OCI-LY3 (cell line): Measurements from ENCODE around the gene HAUS7.

Experiments used
- H2AFZ ChIP-seq: fragments of 200-600, 300-600 bp; shearing (Covaris generic); 2 replicates; pipeline ENCODE4 v1.6.0; 2014; ENCODE audit warnings: antibody characterized with exemption, low read depth, low read length
- H3K27ac ChIP-seq: fragments of 200-600, 300-600 bp; sonication (generic); 2 replicates; pipeline ENCODE4 v1.5.1; 2014; ENCODE audit warnings: mild to moderate bottlenecking, low read length, moderate library complexity, mixed read lengths
- H3K27me3 ChIP-seq: fragments of 200-600, 300-600 bp; sonication (generic); 2 replicates; pipeline ENCODE4 v1.6.1; 2014; ENCODE audit warnings: low read depth, low read length, mixed read lengths
- H3K36me3 ChIP-seq: fragments of 200-600, 300-600 bp; sonication (generic); replicated peaks from 2 replicates; pipeline ENCODE3; 2014; ENCODE audit warnings: low read depth, low read length, mixed read lengths
- H3K4me1 ChIP-seq: fragments of 300-600, 200-600 bp; sonication (generic); 2 replicates; pipeline ENCODE4 v1.6.1; 2014; ENCODE audit warnings: low read length, mixed read lengths
- H3K4me2 ChIP-seq: fragments of 200-600, 300-600 bp; sonication (generic); 2 replicates; pipeline ENCODE4 v1.6.1; 2014; ENCODE audit warnings: low read length, mixed read lengths
- H3K4me3 ChIP-seq: fragments of 300-600, 200-600 bp; sonication (generic); 2 replicates; pipeline ENCODE4 v1.5.1; 2014; ENCODE audit warnings: antibody characterized with exemption, mild to moderate bottlenecking, low read length, moderate library complexity
- H3K79me2 ChIP-seq: fragments of 300-600, 200-600 bp; shearing (Covaris generic); 2 replicates; pipeline ENCODE4 v1.6.1; 2014; ENCODE audit warnings: mild to moderate bottlenecking, low read length, mixed read lengths
- H3K9ac ChIP-seq: fragments of 300-600, 200-600 bp; shearing (Covaris generic); 2 replicates; pipeline ENCODE4 v1.6.0; 2014; ENCODE audit warnings: mild to moderate bottlenecking, low read length, moderate library complexity
- H3K9me3 ChIP-seq: fragments of 200-600, 300-600 bp; shearing (Covaris generic); 2 replicates; pipeline ENCODE4 v1.6.1; 2014; ENCODE audit warnings: low read length, mixed read lengths; ENCODE audit not compliant: insufficient read depth
- H4K20me1 ChIP-seq: fragments of 200-600, 300-600 bp; sonication (generic); 2 replicates; pipeline ENCODE4 v1.6.1; 2016; ENCODE audit warnings: low read length, mixed read lengths; ENCODE audit not compliant: insufficient read depth
- CTCF ChIP-seq: fragments of 200-600, 300-600 bp; sonication (generic); IDR thresholded peaks from 2 replicates; pipeline ENCODE4 v1.5.1; 2014; ENCODE audit warnings: antibody characterized with exemption, low read length, low read depth
- EZH2phosphoT487 ChIP-seq: fragments of 200-600 bp; shearing (Covaris generic); IDR thresholded peaks from 2 replicates; pipeline ENCODE4 v1.6.1; 2018; ENCODE audit warnings: antibody characterized with exemption, mixed run types, low read depth

HAUS7 gene

GRCh38 chrX:153460826-153461225 lies 9.6 kb downstream of the HAUS7 start:
- H2AFZ ChIP-seq: no peak overlapping the region
- H3K36me3 ChIP-seq: peaks cover 3% of the 10 kb centered on the region
- no peak overlapping the region for H3K27ac ChIP-seq
- TF ChIP-seq EZH2phosphoT487 (no peak), CTCF (peak; percentile 67)
- no peak overlapping the region for H3K9ac ChIP-seq
- H3K4me3 ChIP-seq: no peak overlapping the region
- H3K4me1 ChIP-seq: no peaks in the 10 kb centered on the region
- no peaks in the 10 kb centered on the region for H3K9me3 ChIP-seq
- H3K4me2 ChIP-seq: no peak overlapping the region
- no peaks in the 10 kb centered on the region for H3K27me3 ChIP-seq
- peaks cover 3% of the 10 kb centered on the region; the same call in 1 of the 2 replicates for H3K79me2 ChIP-seq
- H4K20me1 ChIP-seq: no peaks in the 10 kb centered on the region

- Histone ChIP-seq H3K27me3 (no peaks in the 10 kb centered on the region), H3K9ac (no peak overlapping the region), H3K9me3 (no peaks in the 10 kb centered on the region), H3K27ac (no peak overlapping the region), H3K4me1 (no peaks in the 10 kb centered on the region), H2AFZ (no peak overlapping the region), H3K4me2 (no peak overlapping the region), H3K36me3 (peaks cover 3% of the 10 kb centered on the region), H3K4me3 (no peak overlapping the region), H4K20me1 (no peaks in the 10 kb centered on the region), H3K79me2 (no peaks in the 10 kb centered on the region)
- TF ChIP-seq CTCF (no peak), EZH2phosphoT487 (no peak)
Observed at GRCh38 chrX:153459986-153460385, 10.4 kb downstream of the HAUS7 start.

GRCh38 chrX:153458476-153458875 lies 11.9 kb downstream of the HAUS7 start:
- no peaks in the 10 kb centered on the region for H4K20me1 ChIP-seq
- no peaks in the 10 kb centered on the region for H3K9me3 ChIP-seq
- no peak overlapping the region for H3K4me2 ChIP-seq
- H2AFZ ChIP-seq: no peak overlapping the region
- H3K27me3 ChIP-seq: no peaks in the 10 kb centered on the region
- TF ChIP-seq EZH2phosphoT487 (no peak), CTCF (no peak)
- H3K9ac ChIP-seq: no peak overlapping the region
- H3K79me2 ChIP-seq: no peaks in the 10 kb centered on the region
- no peak overlapping the region for H3K27ac ChIP-seq
- H3K4me3 ChIP-seq: no peak overlapping the region
- no peaks in the 10 kb centered on the region for H3K4me1 ChIP-seq
- peaks cover 3% of the 10 kb centered on the region for H3K36me3 ChIP-seq

GRCh38 chrX:153457827-153458466 lies 12.4 kb downstream of the HAUS7 start:
- no peaks in the 10 kb centered on the region for H3K4me1 ChIP-seq
- H3K79me2 ChIP-seq: no peaks in the 10 kb centered on the region
- H3K9me3 ChIP-seq: no peaks in the 10 kb centered on the region
- no peak overlapping the region for H3K9ac ChIP-seq
- no peaks in the 10 kb centered on the region for H4K20me1 ChIP-seq
- TF ChIP-seq CTCF (no peak), EZH2phosphoT487 (no peak)
- peaks cover 5% of the 10 kb centered on the region for H3K36me3 ChIP-seq
- no peak overlapping the region for H3K4me3 ChIP-seq
- H2AFZ ChIP-seq: no peak overlapping the region
- no peaks in the 10 kb centered on the region for H3K27me3 ChIP-seq
- no peak overlapping the region for H3K27ac ChIP-seq
- H3K4me2 ChIP-seq: no peak overlapping the region
